GM19324 (cell line): ENCODE data around the gene SLC46A2.

Experiments used
- ATAC-seq: cut with Tn5 transposase; IDR thresholded peaks from one replicate; pipeline ENCODE4 v1.9.1; 2021; ENCODE audit warnings: mild to moderate bottlenecking, moderate library complexity; ENCODE audit not compliant: unreplicated experiment, low FRiP score

SLC46A2 gene

GRCh38 chr9:112831969-112832368 lies 58.7 kb downstream of the SLC46A2 start:
- no peak for ATAC-seq

GRCh38 chr9:112831281-112831851 lies 59.3 kb downstream of the SLC46A2 start:
- ATAC-seq = no peak
